ENCODE data around the gene CCNG1. TPM values are rescaled to one million over a fixed set of nuclear protein-coding genes. Genes with fewer than 3 reads are reported as not detected.

CCNG1 gene
- total and polyA plus RNA-seq, 2 donors = 107 to 150 TPM

Other genes with a start within 250 kb of the CCNG1 start
- gene NUDCD2, start 22.5 kb downstream of the CCNG1 start, total RNA-seq = 39.0 TPM
- 14.9 TPM for gene NUDCD2, start 22.5 kb downstream of the CCNG1 start, polyA plus RNA-seq
- 54.9 TPM for gene HMMR, start 23.0 kb downstream of the CCNG1 start, total RNA-seq
- 6.2 TPM for gene HMMR, start 23.0 kb downstream of the CCNG1 start, polyA plus RNA-seq
- gene MAT2B, start 68.0 kb downstream of the CCNG1 start, total RNA-seq = 59.9 TPM
- 133 TPM for gene MAT2B, start 68.0 kb downstream of the CCNG1 start, polyA plus RNA-seq

Data from thymus (tissue), 2 donors.